Adrenal gland (tissue), 12 donors: ENCODE results near the gene LIPC. TPM values are rescaled to one million over a fixed set of nuclear protein-coding genes. Genes with fewer than 3 reads are reported as not detected.

Experiments
- DNase-seq, 7 donors: peaks; one replicate each; pipeline ENCODE4 v3.0.0-alpha.2; 2019 to 2020
- H3K27ac ChIP-seq, 5 donors: fragments of 200-600 bp; sonication (generic) in 4 of 5; 1 replicate in 3 of 5; 2 replicates in 2 of 5; pipeline versions ENCODE4 v1.5.1 to v1.8.0; 2016 to 2020; ENCODE audit warnings: mild to moderate bottlenecking in 1 of 5
- H3K27me3 ChIP-seq: fragments of 200-600 bp; 2 replicates; pipeline ENCODE4 v1.8.0; 2021
- H3K36me3 ChIP-seq, 2 donors: fragments of 200-600 bp; replicated peaks in 1 of 2; 1 replicate in 1 of 2; 2 replicates in 1 of 2; pipeline versions ENCODE4 v1.5.1 to v1.8.0; 2018 to 2022
- H3K4me1 ChIP-seq, 2 donors: fragments of 200-600 bp; replicated peaks in 1 of 2; 1 replicate in 1 of 2; 2 replicates in 1 of 2; pipeline versions ENCODE4 v1.5.1 to v1.8.0; 2018 to 2021
- H3K4me3 ChIP-seq, 4 donors: fragments of 200-600 bp; sonication (generic) in 3 of 4; one replicate each; pipeline ENCODE4 v1.5.1; 2016 to 2018
- H3K9me3 ChIP-seq, 3 donors: fragments of 200-600 bp; sonication (generic) in 1 of 3; replicated peaks in 1 of 3; 1 replicate in 2 of 3; 2 replicates in 1 of 3; pipeline versions ENCODE4 v1.5.1 to v1.8.0; 2016 to 2021
- POLR2A ChIP-seq, 2 donors: fragments of 450-650 bp; IDR thresholded peaks; one replicate each; pipeline ENCODE4 v1.6.1; 2017; ENCODE audit warnings: antibody characterized with exemption in 2 of 2, mild to moderate bottlenecking in 2 of 2, moderate library complexity in 1 of 2
- WGBS, 4 donors: extraction: QIAGEN DNeasy Blood & Tissue Kit in 2 of 4; methylation state at CpG; one replicate each; pipeline versions ENCODE4 v1.1.5 to v1.1.7; 2013 to 2017; 5-methylcytosine and 5-hydroxymethylcytosine counted together
- intact Hi-C, 2 donors: fragments of 100-400 bp; cut with DNase I; formaldehyde crosslinking; loops; one replicate each; pipeline versions ENCODE4 v1.14.1 to v1.15.0; 2022 to 2023
- polyA plus RNA-seq, 3 donors: library from polyadenylated mRNA; stranded (reverse); fragments of 200-250 nt in 2 of 3; fragments of 350-450 nt in 1 of 3; fragmentation: Illumina TruSeq in 1 of 3; extraction: RNeasy Lipid Tissue Mini Kit (QIAGEN cat#74804) in 1 of 3; gene quantifications; one replicate each; pipeline ENCODE4 v1.2.3, GENCODE V29; 2013 to 2014
- total RNA-seq, 9 donors: library from RNA; depleted of rRNA in 4 of 9; stranded (reverse); fragments of >200 nt in 4 of 9; fragments of 120-200 nt in 1 of 9; fragmentation: NEBNext Ultra II Directional in 1 of 9; extraction: Animal tissue kit (Norgen Biotek cat#: 25700) in 1 of 9; gene quantifications; one replicate each; pipeline versions ENCODE4 v1.1.0 to v1.2.4, GENCODE V29; 2013 to 2023
- TF ChIP-seq, protein P1 (sequence below), 6 experiments: fragments of 450-650 bp in 4 of 6; fragments of 200-600 bp in 2 of 6; sonication (generic) in 1 of 6; IDR thresholded peaks; 1 replicate in 5 of 6; 2 replicates in 1 of 6; pipeline versions ENCODE4 v1.5.1 to v1.8.0; 2016 to 2021; ENCODE audit warnings: antibody characterized with exemption in 6 of 6, mild to moderate bottlenecking in 2 of 6, moderate library complexity in 1 of 6
- donor health status: healthy with polysubstance abuse.
- donor health status: Bipolar disorder and iron deficiency.
- donor health status: DM: yes; HTN: yes; CAD: no.
- donor health status: DM: no; HTN: no; CAD: no.
- donor health status: DM: no; HTN: no; CAD: no.
- donor health status: DM: yes; HTN: yes; CAD: no.

The LIPC gene
- total and polyA plus RNA-seq, 12 donors, result 0.11 to 1.0 (median 0.24) TPM; not detected in 5

DNA sequence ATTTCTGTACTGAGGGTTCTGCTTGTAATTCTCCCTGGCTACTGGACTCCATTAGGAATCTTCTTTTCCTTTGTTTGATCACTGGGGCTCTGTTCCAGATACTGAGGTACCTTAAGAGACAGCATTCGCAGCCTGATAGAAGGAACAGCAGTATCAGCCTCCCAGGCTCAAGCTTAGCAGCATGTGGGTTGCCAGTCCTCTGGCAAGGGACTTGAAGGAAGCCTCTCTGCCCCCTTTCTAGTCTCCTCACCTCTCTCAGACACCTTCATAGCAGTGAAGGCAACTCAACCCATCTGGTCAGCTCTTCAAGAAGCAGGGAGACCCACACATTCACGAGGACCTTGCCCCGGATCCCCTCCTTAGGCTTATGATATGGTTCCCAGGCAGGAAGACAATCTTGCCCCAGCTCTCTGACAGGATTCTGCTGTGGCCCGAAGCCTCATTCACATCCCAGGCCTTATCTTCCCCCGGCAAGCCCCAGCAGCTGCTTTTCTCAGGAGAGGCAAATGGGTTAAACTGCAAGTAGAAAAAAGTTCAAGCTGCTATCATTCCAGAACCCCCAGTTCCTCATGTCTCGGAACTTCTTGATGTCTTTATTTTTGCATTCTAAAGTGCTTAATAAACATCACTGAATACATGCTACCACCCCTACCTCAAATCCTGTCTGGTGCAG lies 153.1 kb downstream of the LIPC start:
- no peak for DNase-seq
- no peaks in the 10 kb centered on the region for H3K9me3 ChIP-seq
- H3K27me3 ChIP-seq, result no peaks in the 10 kb centered on the region
- H3K4me3 ChIP-seq, result no peak overlapping the region
- H3K4me1 ChIP-seq, result no peaks in the 10 kb centered on the region
- no peaks in the 10 kb centered on the region for H3K36me3 ChIP-seq
- intact Hi-C loops, result no loop called here
- TF ChIP-seq POLR2A (IDR thresholded peaks at IDR 0.05), result no peak
- TF ChIP-seq, protein P1, sequence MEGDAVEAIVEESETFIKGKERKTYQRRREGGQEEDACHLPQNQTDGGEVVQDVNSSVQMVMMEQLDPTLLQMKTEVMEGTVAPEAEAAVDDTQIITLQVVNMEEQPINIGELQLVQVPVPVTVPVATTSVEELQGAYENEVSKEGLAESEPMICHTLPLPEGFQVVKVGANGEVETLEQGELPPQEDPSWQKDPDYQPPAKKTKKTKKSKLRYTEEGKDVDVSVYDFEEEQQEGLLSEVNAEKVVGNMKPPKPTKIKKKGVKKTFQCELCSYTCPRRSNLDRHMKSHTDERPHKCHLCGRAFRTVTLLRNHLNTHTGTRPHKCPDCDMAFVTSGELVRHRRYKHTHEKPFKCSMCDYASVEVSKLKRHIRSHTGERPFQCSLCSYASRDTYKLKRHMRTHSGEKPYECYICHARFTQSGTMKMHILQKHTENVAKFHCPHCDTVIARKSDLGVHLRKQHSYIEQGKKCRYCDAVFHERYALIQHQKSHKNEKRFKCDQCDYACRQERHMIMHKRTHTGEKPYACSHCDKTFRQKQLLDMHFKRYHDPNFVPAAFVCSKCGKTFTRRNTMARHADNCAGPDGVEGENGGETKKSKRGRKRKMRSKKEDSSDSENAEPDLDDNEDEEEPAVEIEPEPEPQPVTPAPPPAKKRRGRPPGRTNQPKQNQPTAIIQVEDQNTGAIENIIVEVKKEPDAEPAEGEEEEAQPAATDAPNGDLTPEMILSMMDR (IDR thresholded peaks at IDR 0.05), result no peak
- no peak overlapping the region for H3K27ac ChIP-seq
- WGBS, 4 donors, result 71 to 81% (median 78%) methylated on average over 5 to 6 of the region's 6 CpGs

DNA sequence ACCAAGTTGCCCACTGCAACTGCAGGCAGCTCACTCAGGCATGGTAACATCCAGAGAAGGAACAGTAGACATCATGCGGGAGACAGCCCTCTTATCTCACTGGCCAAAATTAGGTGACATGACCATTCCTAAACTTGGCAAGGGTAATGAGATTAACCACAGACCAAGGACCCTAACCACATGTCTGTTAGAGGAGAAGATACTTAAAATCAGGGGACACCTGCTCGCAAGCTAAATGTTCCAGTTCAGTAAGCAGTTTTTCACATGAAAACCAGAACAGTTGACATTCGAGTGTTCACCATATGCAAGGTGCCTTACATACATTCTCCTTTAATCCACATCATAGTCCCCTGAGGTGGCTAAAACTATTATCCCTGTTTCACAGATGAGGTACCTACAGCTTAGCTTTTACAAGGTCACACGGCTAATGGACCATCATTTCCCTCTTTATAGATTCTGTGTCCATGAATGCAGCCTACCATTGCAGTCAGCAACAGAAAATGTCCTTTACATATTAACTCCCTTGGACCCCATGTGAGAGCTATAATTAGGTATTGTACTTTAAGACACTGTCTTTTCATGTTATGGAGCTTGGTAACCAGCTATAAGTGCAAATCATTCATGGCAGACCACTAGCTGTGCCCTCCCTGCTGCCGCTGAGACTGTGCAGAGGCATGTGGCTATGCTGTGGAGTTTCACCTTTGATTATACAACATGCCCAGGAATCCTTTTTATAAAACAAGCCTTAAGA lies 154.1 kb downstream of the LIPC start:
- 79 to 88% (median 84%) methylated on average over 5 of the region's 5 CpGs for WGBS, 4 donors
- H3K36me3 ChIP-seq, result no peaks in the 10 kb centered on the region
- H3K27me3 ChIP-seq, result no peaks in the 10 kb centered on the region
- no peak overlapping the region for H3K27ac ChIP-seq
- no peaks in the 10 kb centered on the region for H3K4me1 ChIP-seq
- no peaks in the 10 kb centered on the region for H3K9me3 ChIP-seq
- intact Hi-C loops, result no loop called here
- DNase-seq, result no peak
- TF ChIP-seq, protein P1 (IDR thresholded peaks at IDR 0.05), result no peak
- no peak overlapping the region for H3K4me3 ChIP-seq

DNA sequence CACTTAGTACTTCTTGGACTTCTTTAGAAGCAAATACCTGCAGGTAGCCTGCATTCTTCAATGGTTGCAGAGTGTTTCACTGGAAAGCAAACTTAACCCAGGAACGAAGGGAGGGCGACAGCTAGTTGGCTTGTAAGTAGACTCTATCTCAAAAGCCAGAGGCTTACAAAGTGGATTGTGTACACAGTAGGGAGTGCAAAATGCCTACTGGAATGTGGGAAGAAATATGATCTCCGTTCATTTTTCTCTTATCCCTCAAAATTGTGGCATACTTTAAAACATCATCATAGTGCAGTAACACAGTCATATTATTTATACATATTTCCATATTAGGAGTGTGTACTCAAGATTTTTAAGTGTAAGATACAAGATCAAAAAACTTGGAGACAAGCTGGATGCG lies 155.7 kb downstream of the LIPC start:
- 90 to 97% (median 95%) methylated on average over 4 of the region's 4 CpGs for WGBS, 4 donors
- TF ChIP-seq, protein P1 (IDR thresholded peaks at IDR 0.05), result no peak
- TF ChIP-seq POLR2A (IDR thresholded peaks at IDR 0.05), result no peak
- intact Hi-C loops, result no loop called here

DNA sequence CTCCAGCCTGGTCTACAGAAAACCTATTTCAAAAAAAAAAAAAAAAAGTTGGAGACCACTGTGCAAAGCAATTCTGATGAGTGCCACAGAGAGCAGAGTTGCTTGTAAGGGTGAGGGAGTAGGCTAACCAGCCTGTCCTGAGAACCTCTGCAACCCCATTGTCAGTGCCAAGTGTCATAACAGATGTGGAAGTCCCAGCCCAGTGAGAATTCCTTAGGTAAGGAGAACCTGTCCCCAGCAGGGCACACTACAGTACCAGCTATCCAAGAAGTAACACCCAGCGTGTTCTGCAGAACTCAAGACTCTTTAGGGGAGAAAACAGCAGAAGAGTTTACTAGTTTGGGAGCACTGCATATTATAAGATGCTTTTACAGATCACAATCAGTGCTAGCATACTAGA lies 156.3 kb downstream of the LIPC start:
- Histone ChIP-seq H3K27ac (no peak overlapping the region), H3K9me3 (no peaks in the 10 kb centered on the region), H3K4me3 (no peak overlapping the region), H3K27me3 (no peaks in the 10 kb centered on the region), H3K4me1 (no peaks in the 10 kb centered on the region), H3K36me3 (no peaks in the 10 kb centered on the region)
- intact Hi-C loops, result no loop called here
- WGBS, 4 donors, result 87 to 96% (median 89%) methylated on average over 1 of the region's 1 CpG
- TF ChIP-seq, protein P1 (IDR thresholded peaks at IDR 0.05), result no peak
- no peak for TF ChIP-seq POLR2A (IDR thresholded peaks at IDR 0.05)
- DNase-seq, result no peak

More for the DNA sequence above, 155.7 kb downstream of the LIPC start:
- Histone ChIP-seq H3K9me3 (no peaks in the 10 kb centered on the region), H3K27me3 (no peaks in the 10 kb centered on the region), H3K27ac (no peak overlapping the region), H3K4me1 (no peaks in the 10 kb centered on the region), H3K36me3 (no peaks in the 10 kb centered on the region), H3K4me3 (no peak overlapping the region)
- DNase-seq, result no peak
